Measurements from ENCODE around the gene RPS16.

The RPS16 gene

DNA sequence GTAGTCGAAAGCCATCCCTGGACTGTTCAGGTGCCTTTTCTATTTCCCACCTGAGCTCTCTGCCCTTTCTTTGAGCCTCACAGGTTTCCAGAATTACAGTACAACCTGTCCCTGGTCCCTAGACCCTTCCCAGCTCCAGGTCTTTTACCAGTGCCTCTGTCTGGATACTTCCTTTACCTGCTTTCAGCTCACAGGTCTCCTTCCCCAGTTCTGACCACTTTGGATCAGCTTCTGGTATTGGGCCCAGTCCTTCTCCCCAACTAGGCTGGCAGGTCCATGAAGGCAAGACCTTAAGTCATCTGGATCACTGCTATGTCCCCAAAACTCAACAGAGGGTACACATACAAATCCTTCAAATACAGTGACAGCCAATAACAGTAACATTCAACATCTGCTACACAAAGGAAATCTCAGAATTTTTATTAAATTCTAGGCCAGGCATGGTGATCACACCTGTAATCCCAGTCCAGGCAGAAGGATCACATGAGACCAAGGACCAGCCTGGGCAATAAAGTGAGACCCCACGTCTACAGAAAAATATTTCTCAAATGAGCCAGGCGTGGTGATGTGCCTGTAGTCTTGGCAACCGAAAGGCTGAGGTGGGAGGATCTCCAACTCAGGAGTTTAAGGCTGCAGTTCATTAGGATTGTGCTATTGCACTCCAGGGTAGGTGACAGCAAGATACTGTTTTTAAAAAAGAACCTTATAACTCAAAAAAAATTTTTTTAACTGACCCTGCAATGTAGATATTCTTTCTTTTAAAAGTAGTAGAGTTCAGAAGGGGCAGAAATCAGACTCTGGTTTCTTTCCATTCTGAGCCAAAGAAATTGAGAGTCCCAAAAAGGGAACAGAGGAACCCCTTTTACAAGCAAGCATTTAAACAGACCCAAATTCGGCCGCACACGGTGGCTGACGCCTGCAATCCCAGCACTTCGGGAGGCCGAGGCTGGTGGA is 1.3 kb downstream of the RPS16 start:
- peak overlapping the region; percentile 95 for H3K4me3 ChIP-seq (ENCODE audit: low read depth, low read length)
- TF ChIP-seq, protein P1, sequence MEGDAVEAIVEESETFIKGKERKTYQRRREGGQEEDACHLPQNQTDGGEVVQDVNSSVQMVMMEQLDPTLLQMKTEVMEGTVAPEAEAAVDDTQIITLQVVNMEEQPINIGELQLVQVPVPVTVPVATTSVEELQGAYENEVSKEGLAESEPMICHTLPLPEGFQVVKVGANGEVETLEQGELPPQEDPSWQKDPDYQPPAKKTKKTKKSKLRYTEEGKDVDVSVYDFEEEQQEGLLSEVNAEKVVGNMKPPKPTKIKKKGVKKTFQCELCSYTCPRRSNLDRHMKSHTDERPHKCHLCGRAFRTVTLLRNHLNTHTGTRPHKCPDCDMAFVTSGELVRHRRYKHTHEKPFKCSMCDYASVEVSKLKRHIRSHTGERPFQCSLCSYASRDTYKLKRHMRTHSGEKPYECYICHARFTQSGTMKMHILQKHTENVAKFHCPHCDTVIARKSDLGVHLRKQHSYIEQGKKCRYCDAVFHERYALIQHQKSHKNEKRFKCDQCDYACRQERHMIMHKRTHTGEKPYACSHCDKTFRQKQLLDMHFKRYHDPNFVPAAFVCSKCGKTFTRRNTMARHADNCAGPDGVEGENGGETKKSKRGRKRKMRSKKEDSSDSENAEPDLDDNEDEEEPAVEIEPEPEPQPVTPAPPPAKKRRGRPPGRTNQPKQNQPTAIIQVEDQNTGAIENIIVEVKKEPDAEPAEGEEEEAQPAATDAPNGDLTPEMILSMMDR (IDR thresholded peaks at IDR 0.05; ENCODE audit: insufficient read depth, low read depth, low read length, missing control alignments) = no peak

GRCh38 chr19:39433480-39434079 is 2.2 kb downstream of the RPS16 start:
- peak overlapping the region; percentile 95 for H3K4me3 ChIP-seq (ENCODE audit: low read depth, low read length)
- no peak for DNase-seq (ENCODE audit: low read depth)
- TF ChIP-seq, protein P1 (IDR thresholded peaks at IDR 0.05; ENCODE audit: insufficient read depth, low read depth, low read length, missing control alignments) = no peak

More for the DNA sequence above, 1.3 kb downstream of the RPS16 start:
- no peak for DNase-seq (ENCODE audit: low read depth)

- TF ChIP-seq, protein P1 (IDR thresholded peaks at IDR 0.05; ENCODE audit: insufficient read depth, low read depth, low read length, missing control alignments) = no peak
- DNase-seq (ENCODE audit: low read depth) = no peak
- no peak overlapping the region for H3K4me3 ChIP-seq (ENCODE audit: low read depth, low read length)
Observed at GRCh38 chr19:39432677-39433025, 3.1 kb downstream of the RPS16 start.

DNA sequence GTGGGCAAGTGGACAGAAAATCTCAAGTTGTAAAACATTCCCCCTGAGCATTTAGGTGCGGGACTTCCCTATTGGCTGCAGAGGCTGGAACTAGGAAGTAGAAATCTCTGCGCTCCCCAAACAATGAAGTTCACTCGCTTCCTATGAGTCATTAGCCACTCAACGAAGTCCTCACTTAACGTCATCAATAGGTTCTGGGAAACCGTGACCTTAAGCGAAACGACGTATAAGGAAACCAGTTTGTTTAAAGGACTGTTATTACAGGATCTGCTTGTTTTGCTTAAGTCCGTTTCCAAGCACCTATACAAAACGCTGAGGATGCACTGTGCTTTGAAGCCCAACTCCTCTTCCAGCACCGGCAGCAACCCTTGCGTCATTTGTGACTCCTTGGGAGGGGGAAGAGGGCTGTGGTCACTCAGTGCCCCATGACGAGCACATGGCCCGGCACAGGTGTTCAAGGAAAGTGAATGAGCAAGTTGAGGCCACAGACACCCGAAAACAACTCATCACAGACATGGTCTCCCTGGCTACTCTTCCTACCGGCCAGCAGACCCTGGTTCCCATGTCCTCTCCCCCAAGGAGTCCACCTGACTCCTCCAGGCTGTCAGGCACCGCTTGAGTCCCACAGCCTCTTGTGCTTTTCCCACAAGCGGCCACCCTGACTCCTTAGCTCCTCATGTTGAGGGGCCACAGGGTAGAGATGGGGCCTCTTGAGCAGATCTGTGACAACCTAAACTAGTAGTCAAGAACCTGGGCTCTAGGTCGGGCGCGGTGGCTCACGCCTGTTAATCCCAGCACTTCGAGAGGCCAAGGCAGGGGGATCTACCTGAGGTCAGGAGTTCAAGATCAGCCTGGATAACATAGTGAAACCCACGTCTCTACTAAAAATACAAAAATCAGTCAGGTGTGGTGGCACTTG is 4.8 kb downstream of the RPS16 start:
- peak; percentile 86 for DNase-seq (ENCODE audit: low read depth)
- peak overlapping the region; percentile 9 for H3K4me3 ChIP-seq (ENCODE audit: low read depth, low read length)

GRCh38 chr19:39428283-39429112 is 7.3 kb downstream of the RPS16 start:
- no peak for DNase-seq (ENCODE audit: low read depth)
- TF ChIP-seq, protein P1 (IDR thresholded peaks at IDR 0.05; ENCODE audit: insufficient read depth, low read depth, low read length, missing control alignments) = no peak
- H3K4me3 ChIP-seq (ENCODE audit: low read depth, low read length) = no peak overlapping the region

More for the DNA sequence above, 4.8 kb downstream of the RPS16 start:
- TF ChIP-seq, protein P1 (IDR thresholded peaks at IDR 0.05; ENCODE audit: insufficient read depth, low read depth, low read length, missing control alignments) = no peak

DNA sequence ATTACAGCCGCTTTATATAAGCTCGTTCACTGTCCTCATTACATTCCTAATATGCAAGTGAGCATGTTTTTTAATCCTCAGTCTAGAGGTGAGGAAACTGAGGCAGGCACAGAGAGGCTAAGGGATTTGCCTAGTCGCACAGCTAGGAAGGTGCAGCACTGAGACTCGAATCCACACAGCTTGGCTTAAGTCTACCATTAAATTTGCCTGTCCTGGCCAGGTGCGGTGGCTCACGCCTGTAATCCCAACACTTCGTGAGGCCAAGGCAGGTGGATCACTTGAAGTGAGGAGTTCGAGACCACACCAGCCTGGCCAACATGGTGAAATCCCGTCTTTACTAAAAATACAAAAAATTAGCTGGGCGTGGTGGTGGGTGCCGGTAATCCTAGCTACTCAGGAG is 8.0 kb downstream of the RPS16 start:
- DNase-seq (ENCODE audit: low read depth) = no peak
- TF ChIP-seq, protein P1 (IDR thresholded peaks at IDR 0.05; ENCODE audit: insufficient read depth, low read depth, low read length, missing control alignments) = no peak
- no peak overlapping the region for H3K4me3 ChIP-seq (ENCODE audit: low read depth, low read length)
